ENCODE results near the gene DENND6A. TPM values are rescaled to one million over a fixed set of nuclear protein-coding genes. Genes with fewer than 3 reads are reported as not detected.
A peak's percentile ranks its signal among the peaks of the same experiment; 100 is the strongest.

Gene DENND6A
- total RNA-seq, 5 donors from 2014 or later (not counting 1 experiment from before 2014, with no cell fraction given) = 31.6 to 58.9 (median 35.6) TPM

DNA sequence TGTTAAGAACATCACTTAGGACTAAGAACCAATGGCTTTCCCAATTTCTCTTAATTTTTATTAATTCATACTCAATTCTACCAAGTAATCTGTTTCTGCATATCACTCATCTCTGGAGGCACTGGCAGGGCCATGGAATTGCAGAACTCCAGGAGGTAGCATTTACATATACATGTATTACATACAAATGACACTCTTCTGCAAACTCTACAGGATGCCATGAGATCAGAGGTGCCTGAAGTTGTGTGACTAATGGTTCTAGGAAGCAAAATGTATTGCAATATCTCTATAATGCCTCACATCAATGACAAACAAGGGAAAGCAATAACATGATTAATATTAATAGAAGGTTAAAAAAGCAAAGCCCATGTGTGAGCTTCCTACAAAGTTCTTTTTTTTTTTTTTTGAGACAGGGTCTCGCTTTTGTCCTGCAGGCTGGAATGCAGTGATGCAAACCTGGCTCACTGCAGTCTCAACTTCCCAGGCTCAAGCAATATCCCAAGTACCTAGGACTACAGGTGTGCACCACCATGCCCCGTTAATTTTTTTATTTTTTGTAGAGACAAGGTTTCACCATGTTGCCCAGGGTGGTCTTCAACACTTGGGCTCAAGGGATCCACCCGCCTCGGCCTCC is 33.0 kb downstream of the DENND6A start:
- no peak for ATAC-seq (replicated peaks in 1 of 4)
- H3K27me3 Mint-ChIP-seq = no peaks in the 10 kb centered on the region
- Histone ChIP-seq H3K36me3 (ENCODE audit: control insufficient read depth in 2 of 2, extremely low read depth in 1 of 2, insufficient read depth in 1 of 2, low read length in 1 of 2) (peaks cover 8 to 47% of the 10 kb centered on the region in 2 donors), H3K4me3 (ENCODE audit: control insufficient read depth in 1 of 2, extremely low read depth in 1 of 2, low read length in 1 of 2) (no peak overlapping the region), H3K4me1 (ENCODE audit: control insufficient read depth in 1 of 2, extremely low read depth in 1 of 2, insufficient read depth in 2 of 2, low read length in 2 of 2) (no peaks in the 10 kb centered on the region), H3K9me3 (no peaks in the 10 kb centered on the region), H3K27me3 (replicated peaks in 1 of 2; ENCODE audit: control insufficient read depth in 2 of 2, extremely low read depth in 1 of 2, insufficient read depth in 2 of 2, low read length in 1 of 2) (no peaks in the 10 kb centered on the region), H3K27ac (ENCODE audit: low read length) (no peak overlapping the region)
- ChIA-PET POLR2A (no interaction called here), CTCF (no interaction called here)
- no peak for DNase-seq
- no peaks in the 10 kb centered on the region for H3K9me3 Mint-ChIP-seq
- H3K27ac Mint-ChIP-seq = no peak overlapping the region
- H3K36me3 Mint-ChIP-seq = peaks cover 31% of the 10 kb centered on the region
- no peak overlapping the region for H3K4me3 Mint-ChIP-seq
- 100% methylated on average over 2 of the region's 4 CpGs for WGBS (ENCODE audit: insufficient coverage)
- peaks cover 6 to 10% (median 6%) of the 10 kb centered on the region in 3 donors for H3K4me1 Mint-ChIP-seq

DNA sequence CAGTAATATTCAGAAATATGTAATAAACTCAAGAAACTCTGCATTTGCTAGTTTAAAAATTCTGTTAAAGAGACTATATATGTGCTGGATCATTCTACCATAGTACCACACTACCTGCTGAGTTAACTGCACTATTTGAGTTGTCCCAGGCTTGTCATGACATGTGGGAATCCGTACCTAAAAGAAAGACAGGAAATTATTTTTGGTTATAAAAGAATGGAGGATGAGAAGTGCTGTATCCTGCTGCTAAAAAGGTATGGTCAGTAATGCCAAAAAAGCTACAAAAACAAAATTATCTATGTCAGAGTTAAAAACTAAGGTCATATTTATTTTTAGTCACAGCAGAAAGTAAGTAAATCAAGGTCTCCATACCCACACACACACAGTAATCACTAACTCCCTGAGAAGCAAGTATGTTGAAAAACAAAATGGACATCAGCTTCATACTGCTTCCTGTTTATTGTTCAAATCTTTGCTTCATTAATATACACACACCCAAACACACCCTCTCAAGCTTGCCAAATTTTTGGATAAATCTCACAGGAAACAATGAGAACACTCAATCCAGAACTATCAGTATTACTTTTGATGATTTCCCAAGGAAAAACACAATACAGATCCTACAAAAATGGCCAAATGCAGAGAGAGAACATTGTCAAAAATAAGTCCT is 33.7 kb downstream of the DENND6A start:
- Histone ChIP-seq H3K9me3 (no peaks in the 10 kb centered on the region), H3K27me3 (replicated peaks in 1 of 2; ENCODE audit: control insufficient read depth in 2 of 2, extremely low read depth in 1 of 2, insufficient read depth in 2 of 2, low read length in 1 of 2) (no peaks in the 10 kb centered on the region), H3K4me1 (ENCODE audit: control insufficient read depth in 1 of 2, extremely low read depth in 1 of 2, insufficient read depth in 2 of 2, low read length in 2 of 2) (peaks cover 0 to 2% of the 10 kb centered on the region in 2 experiments), H3K36me3 (ENCODE audit: control insufficient read depth in 2 of 2, extremely low read depth in 1 of 2, insufficient read depth in 1 of 2, low read length in 1 of 2) (peaks cover 13 to 49% of the 10 kb centered on the region in 2 donors), H3K27ac (ENCODE audit: low read length) (no peak overlapping the region), H3K4me3 (ENCODE audit: control insufficient read depth in 1 of 2, extremely low read depth in 1 of 2, low read length in 1 of 2) (no peak overlapping the region)
- DNase-seq (no peak), ATAC-seq (replicated peaks in 1 of 4) (no peak)
- Mint-ChIP-seq H3K36me3 (peaks cover 31% of the 10 kb centered on the region), H3K9me3 (no peaks in the 10 kb centered on the region), H3K27ac (peak overlapping the region; percentile 23 to 62), H3K27me3 (no peaks in the 10 kb centered on the region), H3K4me3 (no peak overlapping the region), H3K4me1 (peaks cover 7 to 16% (median 12%) of the 10 kb centered on the region in 3 donors)
- WGBS (ENCODE audit: insufficient coverage) = no CpG with 5 or more reads among the region's 1 CpG
- POLR2A ChIA-PET = no interaction called here
- CTCF ChIA-PET = no interaction called here

DNA sequence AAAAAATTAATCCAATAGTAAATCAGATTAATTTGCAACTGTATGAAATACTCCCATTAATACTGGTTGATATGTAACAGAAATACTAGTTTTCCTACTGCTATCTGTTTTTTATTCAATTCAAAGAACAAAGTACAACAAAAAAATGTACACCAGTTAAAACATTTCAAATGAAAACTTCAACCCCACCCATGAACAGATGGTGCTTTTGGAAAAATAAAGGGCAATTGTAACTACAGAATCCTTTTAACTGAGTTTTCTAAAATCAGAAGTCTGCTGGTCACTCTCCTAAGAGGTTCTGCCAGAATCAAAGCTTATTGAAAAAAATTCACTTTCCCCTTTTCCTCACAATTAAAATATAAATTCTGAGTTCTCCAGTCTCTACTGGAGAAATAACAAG is 34.3 kb downstream of the DENND6A start:
- ATAC-seq (replicated peaks in 1 of 4) (no peak), DNase-seq (no peak)
- Histone ChIP-seq H3K36me3 (ENCODE audit: control insufficient read depth in 2 of 2, extremely low read depth in 1 of 2, insufficient read depth in 1 of 2, low read length in 1 of 2) (peaks cover 13 to 47% of the 10 kb centered on the region in 2 donors), H3K27me3 (replicated peaks in 1 of 2; ENCODE audit: control insufficient read depth in 2 of 2, extremely low read depth in 1 of 2, insufficient read depth in 2 of 2, low read length in 1 of 2) (no peaks in the 10 kb centered on the region), H3K27ac (ENCODE audit: low read length) (no peak overlapping the region), H3K4me3 (ENCODE audit: control insufficient read depth in 1 of 2, extremely low read depth in 1 of 2, low read length in 1 of 2) (no peak overlapping the region), H3K4me1 (ENCODE audit: control insufficient read depth in 1 of 2, extremely low read depth in 1 of 2, insufficient read depth in 2 of 2, low read length in 2 of 2) (peaks cover 0 to 2% of the 10 kb centered on the region in 2 experiments), H3K9me3 (no peaks in the 10 kb centered on the region)
- POLR2A ChIA-PET = no interaction called here
- CTCF ChIA-PET = no interaction called here
- no peaks in the 10 kb centered on the region for H3K9me3 Mint-ChIP-seq
- H3K27ac Mint-ChIP-seq = no peak overlapping the region
- H3K27me3 Mint-ChIP-seq = no peaks in the 10 kb centered on the region
- no peak overlapping the region for H3K4me3 Mint-ChIP-seq
- peaks cover 28% of the 10 kb centered on the region for H3K36me3 Mint-ChIP-seq
- H3K4me1 Mint-ChIP-seq = peaks cover 6 to 18% (median 12%) of the 10 kb centered on the region in 3 donors

DNA sequence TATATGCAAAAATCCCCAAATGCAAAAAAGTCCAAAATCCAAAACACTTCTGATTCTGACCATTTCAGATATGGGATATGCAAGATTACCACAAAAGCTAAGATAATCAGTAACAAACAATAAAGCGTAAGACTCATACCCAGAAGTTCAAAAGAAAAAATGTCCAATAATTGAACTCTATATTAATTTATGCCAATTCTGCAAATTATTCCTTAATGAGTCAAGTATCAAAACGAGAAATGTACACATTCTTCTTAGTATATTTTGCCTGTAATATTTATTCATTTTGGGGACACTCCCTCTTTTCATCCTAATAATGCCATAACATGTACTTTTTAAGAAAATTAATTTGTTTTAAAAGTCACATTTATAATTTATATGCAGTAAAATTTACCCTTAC is 37.1 kb downstream of the DENND6A start:
- no peak overlapping the region for H3K4me3 ChIP-seq (ENCODE audit: control insufficient read depth in 1 of 2, extremely low read depth in 1 of 2, low read length in 1 of 2)
- H3K4me3 Mint-ChIP-seq = no peak overlapping the region
- no peak overlapping the region for H3K27ac ChIP-seq (ENCODE audit: low read length)
- peaks cover 48% of the 10 kb centered on the region for H3K36me3 Mint-ChIP-seq
- H3K4me1 ChIP-seq (ENCODE audit: control insufficient read depth in 1 of 2, extremely low read depth in 1 of 2, insufficient read depth in 2 of 2, low read length in 2 of 2) = peaks cover 0 to 2% of the 10 kb centered on the region in 2 experiments
- DNase-seq (no peak), ATAC-seq (replicated peaks in 1 of 4) (no peak)
- peaks cover 12 to 19% (median 12%) of the 10 kb centered on the region in 3 donors for H3K4me1 Mint-ChIP-seq
- no peaks in the 10 kb centered on the region for H3K9me3 ChIP-seq
- ChIA-PET CTCF (interaction anchor here in 1 of 2 donors (0.5 kb wide), 1 partner anchor 141 kb away, joined by 3 read pairs; no protein-coding TSS in a partner anchor), POLR2A (no interaction called here)
- H3K27ac Mint-ChIP-seq = no peak overlapping the region
- no CpG with 5 or more reads among the region's 2 CpGs for WGBS (ENCODE audit: insufficient coverage)
- no peaks in the 10 kb centered on the region for H3K9me3 Mint-ChIP-seq
- H3K36me3 ChIP-seq (ENCODE audit: control insufficient read depth in 2 of 2, extremely low read depth in 1 of 2, insufficient read depth in 1 of 2, low read length in 1 of 2) = peaks cover 13 to 57% of the 10 kb centered on the region in 2 donors
- no peaks in the 10 kb centered on the region for H3K27me3 ChIP-seq (replicated peaks in 1 of 2; ENCODE audit: control insufficient read depth in 2 of 2, extremely low read depth in 1 of 2, insufficient read depth in 2 of 2, low read length in 1 of 2)
- H3K27me3 Mint-ChIP-seq = no peaks in the 10 kb centered on the region

DNA sequence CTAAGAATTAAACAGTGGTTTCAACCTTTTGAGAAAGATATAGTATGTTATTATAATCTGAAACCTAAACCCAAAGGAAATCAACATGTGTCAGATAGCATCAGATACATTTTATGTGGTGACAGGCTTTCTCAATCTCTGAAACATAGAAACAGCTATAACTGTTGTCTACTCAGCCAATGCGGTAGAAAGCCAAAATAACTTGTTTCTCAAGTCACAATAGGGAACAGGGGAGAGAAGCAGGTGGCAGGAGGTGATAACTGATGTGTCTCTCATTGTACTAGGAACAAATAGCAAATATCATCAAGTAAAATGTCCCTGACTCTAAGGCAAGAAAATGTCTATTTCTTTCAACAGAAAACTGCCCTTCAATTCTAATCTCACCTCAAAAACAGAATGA is 38.6 kb downstream of the DENND6A start:
- H3K36me3 Mint-ChIP-seq = peaks cover 50% of the 10 kb centered on the region
- Histone ChIP-seq H3K36me3 (ENCODE audit: control insufficient read depth in 2 of 2, extremely low read depth in 1 of 2, insufficient read depth in 1 of 2, low read length in 1 of 2) (peaks cover 13 to 47% of the 10 kb centered on the region in 2 donors), H3K4me3 (ENCODE audit: control insufficient read depth in 1 of 2, extremely low read depth in 1 of 2, low read length in 1 of 2) (no peak overlapping the region), H3K4me1 (ENCODE audit: control insufficient read depth in 1 of 2, extremely low read depth in 1 of 2, insufficient read depth in 2 of 2, low read length in 2 of 2) (peaks cover 0 to 2% of the 10 kb centered on the region in 2 experiments), H3K27ac (ENCODE audit: low read length) (no peak overlapping the region), H3K9me3 (no peaks in the 10 kb centered on the region), H3K27me3 (replicated peaks in 1 of 2; ENCODE audit: control insufficient read depth in 2 of 2, extremely low read depth in 1 of 2, insufficient read depth in 2 of 2, low read length in 1 of 2) (no peaks in the 10 kb centered on the region)
- H3K4me1 Mint-ChIP-seq = peaks cover 9 to 15% (median 12%) of the 10 kb centered on the region in 3 donors
- no peaks in the 10 kb centered on the region for H3K27me3 Mint-ChIP-seq
- peaks cover 0 to under 1% (median 0%) of the 10 kb centered on the region in 3 donors for H3K9me3 Mint-ChIP-seq
- ChIA-PET CTCF (interaction anchor here in 1 of 2 donors (0.6 to 0.7 kb wide), 2 partner anchors 112 to 480 kb away, joined by 3 to 8 read pairs; no protein-coding TSS in a partner anchor), POLR2A (no interaction called here)
- ATAC-seq (replicated peaks in 1 of 4) (peak in 2 of 4 experiments; percentile 34 to 63), DNase-seq (no peak)
- WGBS (ENCODE audit: insufficient coverage) = no CpG with 5 or more reads among the region's 1 CpG
- H3K4me3 Mint-ChIP-seq = no peak overlapping the region
- H3K27ac Mint-ChIP-seq = peak overlapping the region in 1 of 2 donors; percentile 69

DNA sequence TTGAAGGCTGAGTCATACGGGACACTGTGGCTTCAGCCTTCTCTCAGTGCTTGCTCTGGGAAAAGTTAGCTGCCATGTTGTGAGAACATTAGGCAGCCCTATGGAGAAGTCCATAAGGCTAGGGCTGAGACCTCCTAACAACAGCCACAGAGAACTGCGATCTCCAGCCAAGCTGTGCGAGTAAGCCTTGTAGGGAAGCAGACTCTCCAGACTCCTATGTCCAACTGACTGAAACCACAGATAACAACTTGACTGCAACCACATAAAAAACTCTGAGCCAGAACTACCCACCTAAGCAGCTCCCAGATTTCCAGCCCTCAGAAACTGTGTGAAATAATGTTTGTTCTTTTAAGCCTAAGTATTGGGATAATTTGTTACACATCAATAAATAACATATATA is 40.7 kb downstream of the DENND6A start:
- Mint-ChIP-seq H3K4me3 (no peak overlapping the region), H3K36me3 (peaks cover 66% of the 10 kb centered on the region), H3K9me3 (peaks cover 0 to 13% (median 7%) of the 10 kb centered on the region in 3 donors), H3K27ac (no peak overlapping the region), H3K27me3 (no peaks in the 10 kb centered on the region), H3K4me1 (peaks cover 17 to 29% (median 25%) of the 10 kb centered on the region in 3 donors)
- CTCF ChIA-PET = no interaction called here
- H3K9me3 ChIP-seq = no peaks in the 10 kb centered on the region
- H3K4me1 ChIP-seq (ENCODE audit: control insufficient read depth in 1 of 2, extremely low read depth in 1 of 2, insufficient read depth in 2 of 2, low read length in 2 of 2) = peaks cover 0 to 2% of the 10 kb centered on the region in 2 experiments
- ATAC-seq (replicated peaks in 1 of 4) (no peak), DNase-seq (no peak)
- no peaks in the 10 kb centered on the region for H3K27me3 ChIP-seq (replicated peaks in 1 of 2; ENCODE audit: control insufficient read depth in 2 of 2, extremely low read depth in 1 of 2, insufficient read depth in 2 of 2, low read length in 1 of 2)
- H3K27ac ChIP-seq (ENCODE audit: low read length) = no peak overlapping the region
- WGBS (ENCODE audit: insufficient coverage) = 60% methylated on average over 1 of the region's 3 CpGs
- H3K36me3 ChIP-seq (ENCODE audit: control insufficient read depth in 2 of 2, extremely low read depth in 1 of 2, insufficient read depth in 1 of 2, low read length in 1 of 2) = peaks cover 4 to 35% of the 10 kb centered on the region in 2 donors
- no peak overlapping the region for H3K4me3 ChIP-seq (ENCODE audit: control insufficient read depth in 1 of 2, extremely low read depth in 1 of 2, low read length in 1 of 2)
- POLR2A ChIA-PET = interaction anchor here (0.5 to 0.6 kb wide), 2 partner anchors 38 to 52 kb away, joined by 3 to 8 read pairs; no protein-coding TSS in a partner anchor

All from T-cell (primary cell).